GM12878 (cell line): ENCODE results near the gene SRP72. TPM values are rescaled to one million over a fixed set of nuclear protein-coding genes. Genes with fewer than 3 reads are reported as not detected.

ENCODE experiments used
- ATAC-seq: fragments of 200-7000 bp; cut with Tn5 transposase; 3 replicates; pipeline ENCODE4 v1.9.1; 2020; ENCODE audit warnings: mild to moderate bottlenecking, moderate library complexity
- BruUV-seq: library from RNA; stranded (reverse); fragments of 400-500 nt; replicated peaks from 2 replicates; lab custom pipeline; 2021; lab: Mats Ljungman, UMichigan
- CTCF ChIA-PET: fragments of 300-600 bp; sonication (Branson Sonifier 250); formaldehyde crosslinking; extraction: SDS; loops from one replicate; lab custom pipeline; 2021; ENCODE audit warnings: inconsistent platforms; lab: Yijun Ruan, JAX
- POLR2A ChIA-PET: fragments of 350-600 bp; formaldehyde crosslinking; extraction: SDS; loops from one replicate; lab custom pipeline; 2021; ENCODE audit warnings: inconsistent platforms; lab: Charles Lee
- RAD21 ChIA-PET: fragments of 300-600 bp; sonication (Branson Sonifier 250); formaldehyde crosslinking; loops from one replicate; lab custom pipeline; 2023; ENCODE audit warnings: antibody characterized with exemption; ENCODE audit not compliant: unreplicated experiment; lab: Charles Lee
- SMC1A ChIA-PET: fragments of 300-600 bp; sonication (Branson Sonifier 250); formaldehyde crosslinking; loops from one replicate; lab custom pipeline; 2023; ENCODE audit not compliant: unreplicated experiment, uncharacterized antibody; lab: Charles Lee
- DNase-seq: peaks from one replicate; pipeline ENCODE4 v3.0.0-alpha.2; 2011; ENCODE audit warnings: low read depth, low spot score
- FAIRE-seq: peaks from 3 replicates; lab custom pipeline; 2011; peaks lifted over from hg19 to GRCh38; lab: Jason Lieb, UNC
- H2AFZ ChIP-seq: 2 replicates; pipeline ENCODE4 v1.6.0; 2011; ENCODE audit warnings: low read depth, low read length, control low read depth; ENCODE audit not compliant: control insufficient read depth
- H3K27ac ChIP-seq: 2 replicates; pipeline ENCODE4 v1.5.1; 2011; ENCODE audit warnings: control low read depth; ENCODE audit not compliant: control insufficient read depth, insufficient read depth
- H3K27me3 ChIP-seq, 2 experiments: replicated peaks in 1 of 2; 2 replicates each; pipeline versions ENCODE4 v1.6.0 to v1.6.1; 2011; ENCODE audit warnings: low read length in 1 of 2; ENCODE audit not compliant: control insufficient read depth in 2 of 2, insufficient read depth in 2 of 2
- H3K36me3 ChIP-seq, 2 experiments: 2 replicates each; pipeline ENCODE4 v1.5.1; 2011; ENCODE audit warnings: low read length in 1 of 2; ENCODE audit not compliant: control insufficient read depth in 2 of 2, insufficient read depth in 2 of 2
- H3K4me1 ChIP-seq: 2 replicates; pipeline ENCODE4 v1.6.1; 2011; ENCODE audit warnings: mild to moderate bottlenecking, low read length, moderate library complexity, mixed read lengths; ENCODE audit not compliant: control insufficient read depth, insufficient read depth
- H3K4me2 ChIP-seq: 2 replicates; pipeline ENCODE4 v1.6.0; 2011; ENCODE audit warnings: control low read depth; ENCODE audit not compliant: control insufficient read depth, insufficient read depth
- H3K4me3 ChIP-seq: fragments of 200-600 bp; sonication (generic); 2 replicates; pipeline ENCODE4 v1.5.1; 2016
- H3K79me2 ChIP-seq: 2 replicates; pipeline ENCODE4 v1.6.0; 2011; ENCODE audit warnings: low read length; ENCODE audit not compliant: control insufficient read depth, insufficient read depth
- H3K9ac ChIP-seq: 2 replicates; pipeline ENCODE4 v1.8.0; 2011; ENCODE audit warnings: low read length, control low read depth, mixed read lengths; ENCODE audit not compliant: control insufficient read depth, insufficient read depth
- H3K9me3 ChIP-seq: replicated peaks from 3 replicates; pipeline ENCODE4 v1.5.1; 2011; ENCODE audit warnings: mild to moderate bottlenecking, low read length; ENCODE audit not compliant: control insufficient read depth, insufficient read depth
- H4K20me1 ChIP-seq: 2 replicates; pipeline ENCODE4 v1.6.0; 2011; ENCODE audit not compliant: control insufficient read depth, insufficient read depth
- BACH1 ChIP-seq: fragments of 450-650 bp; IDR thresholded peaks from 2 replicates; pipeline ENCODE4 v1.6.1; 2017; ENCODE audit warnings: mild to moderate bottlenecking, borderline replicate concordance
- EGR1 ChIP-seq, 2 experiments: IDR thresholded peaks; 1 replicate in 1 of 2; 2 replicates in 1 of 2; pipeline ENCODE4 v1.6.1; 2011 to 2012; ENCODE audit warnings: low read depth in 2 of 2, low read length in 2 of 2, borderline replicate concordance in 1 of 2, mild to moderate bottlenecking in 1 of 2, moderate library complexity in 1 of 2
- IKZF2 ChIP-seq, 2 experiments: fragments of 450-650 bp; IDR thresholded peaks; 2 replicates each; pipeline ENCODE4 v1.6.1; 2017; ENCODE audit warnings: mild to moderate bottlenecking in 2 of 2, moderate library complexity in 2 of 2
- KLF5 ChIP-seq: fragments of 450-650 bp; IDR thresholded peaks from 2 replicates; pipeline ENCODE4 v1.6.1; 2014; ENCODE audit warnings: mild to moderate bottlenecking; ENCODE audit not compliant: partially characterized antibody
- MEF2A ChIP-seq: IDR thresholded peaks from 2 replicates; pipeline ENCODE4 v1.6.1; 2011; ENCODE audit warnings: low read depth, mild to moderate bottlenecking, low read length, moderate library complexity; ENCODE audit not compliant: insufficient read depth
- PAX8 ChIP-seq: fragments of 450-650 bp; IDR thresholded peaks from 2 replicates; pipeline ENCODE4 v1.6.1; 2017; ENCODE audit warnings: mild to moderate bottlenecking, moderate library complexity
- RELA ChIP-seq: fragments of 450-650 bp; IDR thresholded peaks from 2 replicates; pipeline ENCODE4 v1.8.0; 2014; ENCODE audit warnings: borderline replicate concordance; ENCODE audit not compliant: partially characterized antibody
- SIN3A ChIP-seq: IDR thresholded peaks from 2 replicates; pipeline ENCODE4 v1.6.1; 2012; ENCODE audit warnings: low read depth, low read length, improper control_type of control experiment
- SMARCA5 ChIP-seq: fragments of 450-650 bp; IDR thresholded peaks from 2 replicates; pipeline ENCODE4 v1.6.1; 2017; ENCODE audit warnings: mild to moderate bottlenecking
- TBL1XR1 ChIP-seq: IDR thresholded peaks from 2 replicates; pipeline ENCODE4 v1.6.1; 2012; ENCODE audit warnings: low read depth, low read length, improper control_type of control experiment
- USF2 ChIP-seq: IDR thresholded peaks from 2 replicates; pipeline ENCODE4 v1.6.1; 2011; ENCODE audit warnings: low read depth, low read length, improper control_type of control experiment, borderline replicate concordance
- WGBS: methylation state at CpG from one replicate; pipeline ENCODE4 v1.1.6; 2016; ENCODE audit warnings: low lambda C conversion rate; ENCODE audit not compliant: insufficient replicate concordance, insufficient coverage; ENCODE audit errors: missing lambda C conversion rate; 5-methylcytosine and 5-hydroxymethylcytosine counted together
- in situ Hi-C: fragments of 300-500 bp; cut with MboI; formaldehyde crosslinking; loops from 9 replicates; pipeline ENCODE4 v1.14.3; 2018; ENCODE audit warnings: mixed read lengths
- intact Hi-C: fragments of 100-400 bp; cut with micrococcal nuclease; formaldehyde crosslinking; loops from one replicate; pipeline ENCODE4 v1.14.2; 2022; ENCODE audit not compliant: unreplicated experiment
- polyA plus RNA-seq, 11 experiments: library from polyadenylated mRNA; depleted of rRNA in 4 of 11; unstranded in 6 of 11; stranded (reverse) in 5 of 11; fragments of >200 nt; fragmentation: Nextera tagmentation in 4 of 11; fragmentation: Illumina TruSeq in 1 of 11; extraction: Ambion mirVana in 4 of 11; extraction: Trizol in 1 of 11; gene quantifications; 1 replicate in 1 of 11; 2 replicates in 10 of 11; pipeline versions ENCODE4 v1.2.1 to v1.2.3, GENCODE V29; 2011 to 2016; ENCODE audit warnings: inconsistent platforms in 2 of 11, missing spikeins in 2 of 11, low read depth in 1 of 11
- total RNA-seq, 4 experiments: library from RNA; depleted of rRNA in 3 of 4; stranded (reverse); fragments of >200 nt in 3 of 4; fragmentation: Illumina TruSeq in 1 of 4; extraction: Trizol in 1 of 4; gene quantifications; 2 replicates each; pipeline versions ENCODE4 v1.2.1 to v1.2.3, GENCODE V29; 2013 to 2021
- TF ChIP-seq, protein P1 (sequence below): fragments of 150-350 bp; IDR thresholded peaks from 2 replicates; pipeline ENCODE4 v1.6.1; 2016; ENCODE audit warnings: low read depth, low read length

SRP72 gene
- total and polyA plus RNA-seq, 10 of the 15 experiments (the other 5 are each of a cell fraction or from before 2014, with no cell fraction given) = 61.6 to 186 (median 133) TPM

DNA sequence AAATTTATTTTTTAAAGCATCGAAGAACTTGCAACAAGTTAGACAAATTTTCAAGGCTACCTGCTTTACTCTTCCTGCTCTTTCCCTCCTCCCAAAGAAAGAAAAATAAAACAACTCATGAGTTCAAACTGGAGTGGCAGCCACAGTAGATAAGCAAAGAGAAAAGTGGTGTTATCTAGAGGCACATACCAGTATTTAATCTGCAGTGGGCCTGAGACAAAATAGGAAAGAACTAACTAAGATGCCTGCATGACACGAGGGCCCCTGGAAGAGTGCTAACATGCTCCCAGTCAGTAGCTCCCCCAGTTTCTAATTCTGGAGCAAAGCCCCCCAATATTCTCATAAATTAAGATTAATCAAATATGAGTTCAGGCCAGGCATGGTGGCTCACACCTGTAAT is 46.1 kb downstream of the SRP72 start:
- no peak overlapping the region for H3K9ac ChIP-seq
- H3K4me3 ChIP-seq = no peak overlapping the region
- H3K4me1 ChIP-seq = no peaks in the 10 kb centered on the region
- H3K79me2 ChIP-seq = no peaks in the 10 kb centered on the region
- ATAC-seq (no peak), FAIRE-seq (no peak), DNase-seq (no peak)
- RAD21 ChIA-PET = no interaction called here
- no peaks in the 10 kb centered on the region for H3K27me3 ChIP-seq
- in situ Hi-C loops = no loop called here
- CTCF ChIA-PET = interaction anchor here (0.6 kb wide), 1 partner anchor 44 kb away, joined by 3 read pairs; no protein-coding TSS in a partner anchor
- no peak for TF ChIP-seq EGR1 (IDR thresholded peaks at IDR 0.05; ENCODE audit: borderline replicate concordance in 1 of 2, low read depth in 2 of 2, low read length in 2 of 2)
- no peak for TF ChIP-seq BACH1
- TF ChIP-seq PAX8 = no peak
- H3K4me2 ChIP-seq = no peak overlapping the region
- SMC1A ChIA-PET = interaction anchor here (1.0 kb wide), 1 partner anchor 64 kb away, joined by 3 read pairs; no protein-coding TSS in a partner anchor
- POLR2A ChIA-PET = no interaction called here
- intact Hi-C loops = no loop called here
- 0% methylated on average over 2 of the region's 2 CpGs for WGBS
- no peaks in the 10 kb centered on the region for H3K9me3 ChIP-seq
- H3K27ac ChIP-seq = no peak overlapping the region
- BruUV-seq = no TSS peak
- H2AFZ ChIP-seq = no peak overlapping the region
- no peaks in the 10 kb centered on the region for H3K36me3 ChIP-seq
- no peaks in the 10 kb centered on the region for H4K20me1 ChIP-seq

DNA sequence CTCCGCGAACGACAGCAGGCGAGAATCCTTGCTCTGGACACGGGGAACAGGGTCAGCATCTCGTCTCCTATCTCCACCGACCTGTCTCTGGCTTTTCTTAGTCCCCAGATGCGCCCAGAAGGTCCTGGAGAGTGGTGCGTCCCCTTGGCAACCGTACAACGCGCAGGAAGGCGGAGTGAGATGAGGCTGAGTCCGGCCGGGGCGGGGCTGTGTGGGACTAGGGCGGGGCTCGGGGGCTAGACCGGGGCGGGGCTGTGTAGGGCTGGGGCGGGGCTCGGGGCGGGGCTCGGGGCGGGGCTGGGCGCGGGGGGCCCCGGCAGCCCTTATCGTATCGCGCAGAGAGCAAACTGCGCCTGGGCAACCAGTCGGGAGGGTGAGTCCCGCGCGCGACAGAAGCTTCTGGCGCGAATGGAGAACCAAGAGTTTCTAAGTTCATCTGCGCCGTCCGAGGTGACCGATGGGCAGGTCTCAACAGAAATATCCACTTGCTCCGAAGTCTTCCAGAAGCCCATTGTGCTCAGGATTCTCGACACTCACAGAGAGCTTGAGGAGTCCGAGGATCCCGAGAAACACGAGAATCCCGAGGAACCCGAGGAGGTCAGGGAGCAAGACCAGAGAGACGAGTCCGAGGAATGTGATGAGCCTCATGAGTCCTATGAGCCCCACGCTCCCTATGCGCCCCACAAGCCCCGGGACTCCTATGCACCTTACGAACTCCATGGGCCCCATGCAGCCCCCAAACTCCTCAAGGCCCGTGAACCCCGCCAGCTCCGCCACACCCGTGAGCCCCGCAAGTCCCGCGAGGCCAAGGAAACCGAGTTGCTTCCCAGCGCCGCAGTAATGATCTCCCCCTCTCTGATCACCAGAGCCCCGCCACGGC is 63.1 kb downstream of the SRP72 start:
- no peaks in the 10 kb centered on the region for H3K36me3 ChIP-seq
- no peaks in the 10 kb centered on the region for H4K20me1 ChIP-seq
- peak overlapping the region; percentile 67; the same call in 1 of the 2 replicates for H3K4me3 ChIP-seq
- H2AFZ ChIP-seq = peak overlapping the region; percentile 59
- ChIA-PET POLR2A (no interaction called here), RAD21 (no interaction called here), SMC1A (interaction anchor here (0.6 kb wide), 1 partner anchor 25 kb away, joined by 3 read pairs; no protein-coding TSS in a partner anchor), CTCF (no interaction called here)
- no peak overlapping the region for H3K9ac ChIP-seq
- in situ Hi-C loops (no loop called here), intact Hi-C loops (no loop called here)
- 15% methylated on average over 47 of the region's 68 CpGs for WGBS
- no peaks in the 10 kb centered on the region; the same call in 2 of the 3 replicates for H3K9me3 ChIP-seq
- no peak for DNase-seq
- FAIRE-seq = no peak
- BruUV-seq = no TSS peak
- peak overlapping the region; percentile 94 for H3K4me2 ChIP-seq
- H3K4me1 ChIP-seq = no peaks in the 10 kb centered on the region
- H3K27me3 ChIP-seq = peaks cover 2 to 14% of the 10 kb centered on the region in 2 experiments
- no peaks in the 10 kb centered on the region for H3K79me2 ChIP-seq
- no peak overlapping the region for H3K27ac ChIP-seq
- ATAC-seq = peak; percentile 96
- TF ChIP-seq USF2 (no peak), TBL1XR1 (no peak), IKZF2 (IDR thresholded peaks at IDR 0.05) (no peak), KLF5 (no peak), SMARCA5 (no peak), RELA (no peak), SIN3A (no peak), MEF2A (no peak)
- TF ChIP-seq, protein P1, sequence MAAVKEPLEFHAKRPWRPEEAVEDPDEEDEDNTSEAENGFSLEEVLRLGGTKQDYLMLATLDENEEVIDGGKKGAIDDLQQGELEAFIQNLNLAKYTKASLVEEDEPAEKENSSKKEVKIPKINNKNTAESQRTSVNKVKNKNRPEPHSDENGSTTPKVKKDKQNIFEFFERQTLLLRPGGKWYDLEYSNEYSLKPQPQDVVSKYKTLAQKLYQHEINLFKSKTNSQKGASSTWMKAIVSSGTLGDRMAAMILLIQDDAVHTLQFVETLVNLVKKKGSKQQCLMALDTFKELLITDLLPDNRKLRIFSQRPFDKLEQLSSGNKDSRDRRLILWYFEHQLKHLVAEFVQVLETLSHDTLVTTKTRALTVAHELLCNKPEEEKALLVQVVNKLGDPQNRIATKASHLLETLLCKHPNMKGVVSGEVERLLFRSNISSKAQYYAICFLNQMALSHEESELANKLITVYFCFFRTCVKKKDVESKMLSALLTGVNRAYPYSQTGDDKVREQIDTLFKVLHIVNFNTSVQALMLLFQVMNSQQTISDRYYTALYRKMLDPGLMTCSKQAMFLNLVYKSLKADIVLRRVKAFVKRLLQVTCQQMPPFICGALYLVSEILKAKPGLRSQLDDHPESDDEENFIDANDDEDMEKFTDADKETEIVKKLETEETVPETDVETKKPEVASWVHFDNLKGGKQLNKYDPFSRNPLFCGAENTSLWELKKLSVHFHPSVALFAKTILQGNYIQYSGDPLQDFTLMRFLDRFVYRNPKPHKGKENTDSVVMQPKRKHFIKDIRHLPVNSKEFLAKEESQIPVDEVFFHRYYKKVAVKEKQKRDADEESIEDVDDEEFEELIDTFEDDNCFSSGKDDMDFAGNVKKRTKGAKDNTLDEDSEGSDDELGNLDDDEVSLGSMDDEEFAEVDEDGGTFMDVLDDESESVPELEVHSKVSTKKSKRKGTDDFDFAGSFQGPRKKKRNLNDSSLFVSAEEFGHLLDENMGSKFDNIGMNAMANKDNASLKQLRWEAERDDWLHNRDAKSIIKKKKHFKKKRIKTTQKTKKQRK = no peak
